Progenitor cell of endocrine pancreas (in vitro differentiated cells): ENCODE results near the gene ZNF438. TPM values are rescaled to one million over a fixed set of nuclear protein-coding genes. Genes with fewer than 3 reads are reported as not detected.

Source experiments
- DNase-seq: peaks from one replicate; pipeline ENCODE4 v3.0.0; 2021; ENCODE audit warnings: low spot score; ENCODE audit not compliant: unreplicated experiment
- H3K27ac Mint-ChIP-seq: 2 replicates; pipeline ENCODE4 v1.8.0; 2021; ENCODE audit warnings: mild to moderate bottlenecking, moderate library complexity, mixed read lengths
- H3K27me3 Mint-ChIP-seq: 2 replicates; pipeline ENCODE4 v1.8.0; 2021; ENCODE audit warnings: mixed read lengths
- H3K36me3 Mint-ChIP-seq: 2 replicates; pipeline ENCODE4 v1.8.0; 2022; ENCODE audit warnings: mixed read lengths; ENCODE audit not compliant: insufficient read depth
- H3K4me1 Mint-ChIP-seq: 2 replicates; pipeline ENCODE4 v1.8.0; 2021; ENCODE audit warnings: low read depth, mixed read lengths
- H3K4me3 Mint-ChIP-seq: 2 replicates; pipeline ENCODE4 v1.8.0; 2021; ENCODE audit warnings: low read depth, mild to moderate bottlenecking, moderate library complexity, mixed read lengths
- H3K9me3 Mint-ChIP-seq: 2 replicates; pipeline ENCODE4 v1.8.0; 2021; ENCODE audit warnings: low read depth, mixed read lengths
- CTCF ChIP-seq: fragments of 200-600 bp; sonication (generic); IDR thresholded peaks from one replicate; pipeline ENCODE4 v1.5.0; 2021; ENCODE audit warnings: antibody characterized with exemption, mild to moderate bottlenecking; ENCODE audit not compliant: unreplicated experiment
- total RNA-seq: library from RNA; stranded (reverse); gene quantifications from 2 replicates; pipeline ENCODE4 v1.2.1, GENCODE V29; 2021

Gene ZNF438
- total RNA-seq, 1 donor from 2014 or later, result 6.6 TPM

GRCh38 chr10:30812018-30812851, 219.4 kb downstream of the ZNF438 start:
- peaks cover 30% of the 10 kb centered on the region for H3K4me1 Mint-ChIP-seq
- TF ChIP-seq CTCF, result no peak
- no peaks in the 10 kb centered on the region for H3K9me3 Mint-ChIP-seq
- DNase-seq, result no peak
- H3K27ac Mint-ChIP-seq, result no peak overlapping the region
- H3K27me3 Mint-ChIP-seq, result peaks cover 13% of the 10 kb centered on the region
- no peaks in the 10 kb centered on the region for H3K36me3 Mint-ChIP-seq
- H3K4me3 Mint-ChIP-seq, result no peak overlapping the region

GRCh38 chr10:30811276-30812017, 220.2 kb downstream of the ZNF438 start:
- TF ChIP-seq CTCF, result no peak
- no peak for DNase-seq
- peak overlapping the region; percentile 5 for H3K27ac Mint-ChIP-seq
- peaks cover 13% of the 10 kb centered on the region for H3K27me3 Mint-ChIP-seq
- H3K9me3 Mint-ChIP-seq, result no peaks in the 10 kb centered on the region
- H3K4me1 Mint-ChIP-seq, result peaks cover 29% of the 10 kb centered on the region
- no peak overlapping the region for H3K4me3 Mint-ChIP-seq
- H3K36me3 Mint-ChIP-seq, result no peaks in the 10 kb centered on the region

- Mint-ChIP-seq H3K27me3 (peaks cover 13% of the 10 kb centered on the region), H3K9me3 (no peaks in the 10 kb centered on the region), H3K4me3 (no peak overlapping the region), H3K36me3 (no peaks in the 10 kb centered on the region), H3K4me1 (peaks cover 25% of the 10 kb centered on the region), H3K27ac (no peak overlapping the region)
- DNase-seq, result no peak
- no peak for TF ChIP-seq CTCF
Observed at GRCh38 chr10:30810416-30810815, 221.2 kb downstream of the ZNF438 start.

- peaks cover 5% of the 10 kb centered on the region for H3K4me1 Mint-ChIP-seq
- no peaks in the 10 kb centered on the region for H3K36me3 Mint-ChIP-seq
- no peak overlapping the region for H3K27ac Mint-ChIP-seq
- no peaks in the 10 kb centered on the region for H3K9me3 Mint-ChIP-seq
- no peak overlapping the region for H3K4me3 Mint-ChIP-seq
- DNase-seq, result no peak
- TF ChIP-seq CTCF, result no peak
- H3K27me3 Mint-ChIP-seq, result peaks cover 11% of the 10 kb centered on the region
Observed at GRCh38 chr10:30806850-30807249, 224.8 kb downstream of the ZNF438 start.

- DNase-seq, result no peak
- Mint-ChIP-seq H3K4me1 (peaks cover 2% of the 10 kb centered on the region), H3K27me3 (peaks cover 5% of the 10 kb centered on the region), H3K36me3 (no peaks in the 10 kb centered on the region), H3K4me3 (no peak overlapping the region), H3K27ac (no peak overlapping the region), H3K9me3 (no peaks in the 10 kb centered on the region)
- TF ChIP-seq CTCF, result no peak
Observed at GRCh38 chr10:30805061-30805460, 226.6 kb downstream of the ZNF438 start.
